Measurements from ENCODE around the gene GORASP2.

DNA sequence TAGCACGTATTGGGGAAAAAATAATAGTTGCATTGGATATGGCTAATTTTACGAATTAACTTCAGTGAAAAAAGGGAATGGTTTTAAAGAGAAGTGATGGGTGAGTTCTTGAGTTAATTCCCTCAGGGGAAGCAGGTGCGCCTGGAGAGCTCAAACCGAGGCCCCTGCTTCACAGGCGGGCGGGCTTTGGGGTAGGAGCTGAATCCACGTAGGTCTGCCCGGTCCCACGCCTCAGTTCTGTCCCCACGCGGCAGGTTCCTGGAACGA is 44.1 kb downstream of the GORASP2 start:
- TF ChIP-seq, protein P1, sequence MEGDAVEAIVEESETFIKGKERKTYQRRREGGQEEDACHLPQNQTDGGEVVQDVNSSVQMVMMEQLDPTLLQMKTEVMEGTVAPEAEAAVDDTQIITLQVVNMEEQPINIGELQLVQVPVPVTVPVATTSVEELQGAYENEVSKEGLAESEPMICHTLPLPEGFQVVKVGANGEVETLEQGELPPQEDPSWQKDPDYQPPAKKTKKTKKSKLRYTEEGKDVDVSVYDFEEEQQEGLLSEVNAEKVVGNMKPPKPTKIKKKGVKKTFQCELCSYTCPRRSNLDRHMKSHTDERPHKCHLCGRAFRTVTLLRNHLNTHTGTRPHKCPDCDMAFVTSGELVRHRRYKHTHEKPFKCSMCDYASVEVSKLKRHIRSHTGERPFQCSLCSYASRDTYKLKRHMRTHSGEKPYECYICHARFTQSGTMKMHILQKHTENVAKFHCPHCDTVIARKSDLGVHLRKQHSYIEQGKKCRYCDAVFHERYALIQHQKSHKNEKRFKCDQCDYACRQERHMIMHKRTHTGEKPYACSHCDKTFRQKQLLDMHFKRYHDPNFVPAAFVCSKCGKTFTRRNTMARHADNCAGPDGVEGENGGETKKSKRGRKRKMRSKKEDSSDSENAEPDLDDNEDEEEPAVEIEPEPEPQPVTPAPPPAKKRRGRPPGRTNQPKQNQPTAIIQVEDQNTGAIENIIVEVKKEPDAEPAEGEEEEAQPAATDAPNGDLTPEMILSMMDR (IDR thresholded peaks at IDR 0.05), result no peak
- no peak for TF ChIP-seq POLR2A (IDR thresholded peaks at IDR 0.05)

Measured in adrenal gland (tissue), 5 donors.